HG03108 (cell line): ENCODE data around the gene DOK7.
"Not testable (repeated sequence)": the region's sequence is repeated elsewhere in the genome, so short reads cannot be mapped to it uniquely, and the experiment has no call there.

Experiments
- ATAC-seq: cut with Tn5 transposase; IDR thresholded peaks from one replicate; pipeline ENCODE4 v1.9.1; 2021; ENCODE audit warnings: moderate library complexity; ENCODE audit not compliant: unreplicated experiment

DOK7 gene

GRCh38 chr4:3442959-3443749 lies 20.0 kb upstream of the DOK7 start:
- no peak for ATAC-seq

- ATAC-seq, result no peak
Observed at GRCh38 chr4:3443750-3444309, 19.3 kb upstream of the DOK7 start.

- no peak for ATAC-seq
Observed at GRCh38 chr4:3444351-3445110, 18.6 kb upstream of the DOK7 start.

- no peak for ATAC-seq
Observed at GRCh38 chr4:3445111-3445820, 17.8 kb upstream of the DOK7 start.

GRCh38 chr4:3445829-3446545 lies 17.1 kb upstream of the DOK7 start:
- ATAC-seq, result no peak

- no peak for ATAC-seq
Observed at GRCh38 chr4:3446631-3447320, 16.3 kb upstream of the DOK7 start.

- no peak for ATAC-seq
Observed at GRCh38 chr4:3447431-3448395, 15.4 kb upstream of the DOK7 start.

- no peak for ATAC-seq
Observed at GRCh38 chr4:3449047-3449573, 14.0 kb upstream of the DOK7 start.

- ATAC-seq, result no peak
Observed at GRCh38 chr4:3449574-3450534, 13.3 kb upstream of the DOK7 start.

GRCh38 chr4:3450643-3451042 lies 12.5 kb upstream of the DOK7 start:
- ATAC-seq, result no peak

- ATAC-seq, result no peak
Observed at GRCh38 chr4:3451956-3452355, 11.2 kb upstream of the DOK7 start.

- no peak for ATAC-seq
Observed at GRCh38 chr4:3452376-3452775, 10.7 kb upstream of the DOK7 start.

GRCh38 chr4:3455596-3455995 lies 7.5 kb upstream of the DOK7 start:
- ATAC-seq, result not testable (repeated sequence)

GRCh38 chr4:3458371-3458770 lies 4.7 kb upstream of the DOK7 start:
- ATAC-seq, result no peak

- not testable (repeated sequence) for ATAC-seq
Observed at GRCh38 chr4:3459156-3459555, 4.0 kb upstream of the DOK7 start.

GRCh38 chr4:3460926-3461325 lies 2.2 kb upstream of the DOK7 start:
- ATAC-seq, result no peak

- no peak for ATAC-seq
Observed at GRCh38 chr4:3461515-3462291, 1.4 kb upstream of the DOK7 start.
